OCI-M2 (cell line): ENCODE data around the gene TMEM250.

Experiments
- DNase-seq: peaks from one replicate; lab custom pipeline; 2025; ENCODE audit not compliant: unreplicated experiment; lab: John Stamatoyannopoulos, UW

The TMEM250 gene

GRCh38 chr9:136084063-136084944 is 34.4 kb downstream of the TMEM250 start:
- DNase-seq = no peak

GRCh38 chr9:136083558-136084062 is 35.1 kb downstream of the TMEM250 start:
- no peak for DNase-seq

GRCh38 chr9:136082496-136083361 is 35.9 kb downstream of the TMEM250 start:
- DNase-seq = no peak

GRCh38 chr9:136081826-136082495 is 36.7 kb downstream of the TMEM250 start:
- DNase-seq = no peak

- no peak for DNase-seq
These were observed 37.4 kb downstream of the TMEM250 start for GRCh38 chr9:136081113-136081825.

- no peak for DNase-seq
These were observed 38.0 kb downstream of the TMEM250 start for GRCh38 chr9:136080716-136081112.

- DNase-seq = no peak
These were observed 38.8 kb downstream of the TMEM250 start for GRCh38 chr9:136079916-136080246.

- no peak for DNase-seq
These were observed 39.3 kb downstream of the TMEM250 start for GRCh38 chr9:136079211-136079915.

GRCh38 chr9:136078498-136079011 is 40.1 kb downstream of the TMEM250 start:
- no peak for DNase-seq

- no peak for DNase-seq
These were observed 40.7 kb downstream of the TMEM250 start for GRCh38 chr9:136078024-136078423.

- no peak for DNase-seq
These were observed 41.2 kb downstream of the TMEM250 start for GRCh38 chr9:136077491-136077890.

GRCh38 chr9:136075881-136076678 is 42.6 kb downstream of the TMEM250 start:
- no peak for DNase-seq

- no peak for DNase-seq
These were observed 43.4 kb downstream of the TMEM250 start for GRCh38 chr9:136075134-136075841.

GRCh38 chr9:136074706-136075105 is 44.0 kb downstream of the TMEM250 start:
- no peak for DNase-seq
